Tibial nerve (tissue), 4 donors: ENCODE measurements around the gene STARD13. TPM values are rescaled to one million over a fixed set of nuclear protein-coding genes. Genes with fewer than 3 reads are reported as not detected.
A peak's percentile ranks its signal among the peaks of the same experiment; 100 is the strongest.

Source experiments
- DNase-seq, 2 donors: peaks; one replicate each; pipeline ENCODE4 v3.0.0-alpha.2; 2019; ENCODE audit warnings: low spot score in 2 of 2
- H3K27ac ChIP-seq, 4 donors: fragments of 200-600 bp; sonication (generic) in 3 of 4; one replicate each; pipeline ENCODE4 v1.5.1; 2017 to 2019; ENCODE audit warnings: mild to moderate bottlenecking in 1 of 4
- H3K27me3 ChIP-seq, 2 donors: fragments of 200-600 bp; sonication (generic) in 1 of 2; one replicate each; pipeline versions ENCODE4 v1.5.1 to v1.6.0; 2017 to 2019
- H3K36me3 ChIP-seq, 3 donors: fragments of 200-600 bp; sonication (generic); one replicate each; pipeline ENCODE4 v1.5.1; 2018 to 2019
- H3K4me1 ChIP-seq, 4 donors: fragments of 200-600 bp; sonication (generic) in 3 of 4; one replicate each; pipeline ENCODE4 v1.5.1; 2017 to 2019
- H3K4me3 ChIP-seq, 4 donors: fragments of 200-600 bp; sonication (generic) in 3 of 4; one replicate each; pipeline ENCODE4 v1.5.1; 2017 to 2019; ENCODE audit warnings: mild to moderate bottlenecking in 1 of 4, moderate library complexity in 1 of 4
- H3K9me3 ChIP-seq, 4 donors: fragments of 200-600 bp; sonication (generic) in 3 of 4; one replicate each; pipeline ENCODE4 v1.5.1; 2017 to 2019
- EP300 ChIP-seq, 2 donors: sonication (generic); formaldehyde crosslinking; IDR thresholded peaks; one replicate each; pipeline ENCODE4 v1.6.1; 2017; ENCODE audit warnings: antibody characterized with exemption in 2 of 2, mild to moderate bottlenecking in 1 of 2
- POLR2A ChIP-seq, 2 donors: fragments of 450-650 bp; IDR thresholded peaks; one replicate each; pipeline ENCODE4 v1.6.1; 2017; ENCODE audit warnings: antibody characterized with exemption in 2 of 2, mild to moderate bottlenecking in 2 of 2, moderate library complexity in 2 of 2
- WGBS, 2 donors: methylation state at CpG; one replicate each; pipeline ENCODE4 v1.1.5; 2018; 5-methylcytosine and 5-hydroxymethylcytosine counted together
- total RNA-seq, 4 donors: library from RNA; depleted of rRNA; stranded (reverse); fragments of >200 nt; gene quantifications; one replicate each; pipeline ENCODE4 v1.1.0, GENCODE V29; 2016
- TF ChIP-seq, protein P1 (sequence below), 5 experiments: fragments of 200-600 bp in 3 of 5; fragments of 450-650 bp in 2 of 5; sonication (generic) in 3 of 5; IDR thresholded peaks; one replicate each; pipeline ENCODE4 v1.5.1; 2016 to 2019; ENCODE audit warnings: antibody characterized with exemption in 5 of 5, mild to moderate bottlenecking in 3 of 5, moderate library complexity in 2 of 5

The STARD13 gene
- total RNA-seq, 4 donors from 2014 or later = 52.7 to 125 (median 80.0) TPM

DNA sequence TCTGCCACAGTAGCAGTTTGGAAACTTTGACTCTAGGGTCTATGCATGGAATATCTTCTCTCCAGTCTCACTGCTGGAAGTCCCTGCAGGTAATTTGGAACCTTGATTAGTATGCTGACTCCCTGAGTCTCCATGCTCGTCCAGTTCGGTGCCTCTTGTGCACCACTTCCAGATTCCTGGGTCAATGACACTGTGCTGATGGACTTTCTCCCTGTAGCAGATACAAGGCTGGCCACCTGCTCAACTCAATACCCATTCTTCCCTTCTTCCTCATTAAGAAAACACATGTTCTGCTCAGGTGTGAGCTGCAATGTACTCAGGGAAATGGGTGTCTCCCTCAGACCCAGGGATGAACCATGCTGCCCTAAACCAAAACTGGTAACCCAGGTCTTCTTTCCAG, 170.3 kb downstream of the STARD13 start:
- TF ChIP-seq, protein P1, sequence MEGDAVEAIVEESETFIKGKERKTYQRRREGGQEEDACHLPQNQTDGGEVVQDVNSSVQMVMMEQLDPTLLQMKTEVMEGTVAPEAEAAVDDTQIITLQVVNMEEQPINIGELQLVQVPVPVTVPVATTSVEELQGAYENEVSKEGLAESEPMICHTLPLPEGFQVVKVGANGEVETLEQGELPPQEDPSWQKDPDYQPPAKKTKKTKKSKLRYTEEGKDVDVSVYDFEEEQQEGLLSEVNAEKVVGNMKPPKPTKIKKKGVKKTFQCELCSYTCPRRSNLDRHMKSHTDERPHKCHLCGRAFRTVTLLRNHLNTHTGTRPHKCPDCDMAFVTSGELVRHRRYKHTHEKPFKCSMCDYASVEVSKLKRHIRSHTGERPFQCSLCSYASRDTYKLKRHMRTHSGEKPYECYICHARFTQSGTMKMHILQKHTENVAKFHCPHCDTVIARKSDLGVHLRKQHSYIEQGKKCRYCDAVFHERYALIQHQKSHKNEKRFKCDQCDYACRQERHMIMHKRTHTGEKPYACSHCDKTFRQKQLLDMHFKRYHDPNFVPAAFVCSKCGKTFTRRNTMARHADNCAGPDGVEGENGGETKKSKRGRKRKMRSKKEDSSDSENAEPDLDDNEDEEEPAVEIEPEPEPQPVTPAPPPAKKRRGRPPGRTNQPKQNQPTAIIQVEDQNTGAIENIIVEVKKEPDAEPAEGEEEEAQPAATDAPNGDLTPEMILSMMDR (IDR thresholded peaks at IDR 0.05) = no peak
- no peak for TF ChIP-seq POLR2A (IDR thresholded peaks at IDR 0.05)
- TF ChIP-seq EP300 (IDR thresholded peaks at IDR 0.05) = no peak
- H3K4me3 ChIP-seq = no peak overlapping the region
- WGBS, 2 donors = 86 to 91% methylated on average over 2 of the region's 2 CpGs
- peaks cover 0 to 65% (median 29%) of the 10 kb centered on the region in 4 donors for H3K4me1 ChIP-seq
- DNase-seq = no peak
- no peaks in the 10 kb centered on the region for H3K9me3 ChIP-seq
- H3K27me3 ChIP-seq = no peaks in the 10 kb centered on the region
- H3K27ac ChIP-seq = peak overlapping the region in 1 of 4 donors; percentile 10
- H3K36me3 ChIP-seq = peaks cover 0 to 72% (median 0%) of the 10 kb centered on the region in 3 donors

DNA sequence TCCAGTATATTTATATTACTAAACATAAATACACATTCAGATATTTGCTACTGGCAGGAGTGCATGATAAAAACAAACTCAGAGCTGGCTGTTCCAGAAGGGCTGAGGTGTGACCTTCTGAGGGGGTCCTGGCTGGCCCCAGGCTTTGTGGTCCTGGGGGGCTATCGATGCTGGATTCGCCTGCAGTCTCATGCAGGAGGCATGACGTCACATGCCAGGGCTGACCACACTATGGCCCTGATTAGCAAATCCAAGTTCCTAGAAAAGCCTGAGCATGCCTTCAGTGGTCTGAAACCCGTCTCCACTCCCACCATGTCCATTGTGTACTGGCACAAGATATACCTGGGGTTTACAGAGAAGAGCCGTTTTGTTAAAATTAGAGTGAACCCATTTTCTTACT, 171.4 kb downstream of the STARD13 start:
- 63 to 80% methylated on average over 5 of the region's 5 CpGs for WGBS, 2 donors
- TF ChIP-seq POLR2A (IDR thresholded peaks at IDR 0.05) (no peak), EP300 (IDR thresholded peaks at IDR 0.05) (no peak)
- TF ChIP-seq, protein P1 (IDR thresholded peaks at IDR 0.05) = no peak
- no peak overlapping the region for H3K27ac ChIP-seq

DNA sequence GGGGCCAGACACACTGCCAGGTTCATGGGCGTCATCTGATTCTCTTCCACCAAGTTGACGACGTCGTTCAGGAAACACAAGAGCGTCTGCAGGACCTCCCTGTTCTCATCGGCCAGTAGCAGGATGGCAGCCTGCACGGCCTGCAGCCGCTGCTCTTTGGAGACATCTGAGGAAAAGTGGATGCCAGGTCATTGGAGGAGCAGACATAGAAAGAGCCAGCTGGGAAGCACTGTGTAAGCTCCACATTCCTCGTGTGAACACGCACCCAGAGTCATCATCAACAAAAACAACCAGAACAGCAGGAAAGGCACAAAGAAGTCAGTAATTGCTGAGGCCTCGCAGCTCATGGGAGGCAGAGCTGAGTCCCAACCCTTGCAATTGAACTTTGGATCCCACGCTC, 172.8 kb downstream of the STARD13 start:
- Histone ChIP-seq H3K27ac (peak overlapping the region in 2 of 4 donors; percentile 79 to 81), H3K9me3 (no peaks in the 10 kb centered on the region), H3K4me1 (peaks cover 0 to 75% (median 40%) of the 10 kb centered on the region in 4 donors), H3K36me3 (peaks cover 0 to 72% (median 0%) of the 10 kb centered on the region in 3 donors), H3K27me3 (no peaks in the 10 kb centered on the region), H3K4me3 (no peak overlapping the region)
- TF ChIP-seq EP300 (IDR thresholded peaks at IDR 0.05) (no peak), POLR2A (IDR thresholded peaks at IDR 0.05) (no peak)
- TF ChIP-seq, protein P1 (IDR thresholded peaks at IDR 0.05) = no peak
- 45 to 46% methylated on average over 12 of the region's 12 CpGs for WGBS, 2 donors
- DNase-seq = no peak

More for the DNA sequence above, 171.4 kb downstream of the STARD13 start:
- Histone ChIP-seq H3K36me3 (peaks cover 0 to 72% (median 0%) of the 10 kb centered on the region in 3 donors), H3K4me1 (peaks cover 0 to 68% (median 39%) of the 10 kb centered on the region in 4 donors), H3K27me3 (no peaks in the 10 kb centered on the region), H3K4me3 (no peak overlapping the region), H3K9me3 (no peaks in the 10 kb centered on the region)
- DNase-seq = no peak

DNA sequence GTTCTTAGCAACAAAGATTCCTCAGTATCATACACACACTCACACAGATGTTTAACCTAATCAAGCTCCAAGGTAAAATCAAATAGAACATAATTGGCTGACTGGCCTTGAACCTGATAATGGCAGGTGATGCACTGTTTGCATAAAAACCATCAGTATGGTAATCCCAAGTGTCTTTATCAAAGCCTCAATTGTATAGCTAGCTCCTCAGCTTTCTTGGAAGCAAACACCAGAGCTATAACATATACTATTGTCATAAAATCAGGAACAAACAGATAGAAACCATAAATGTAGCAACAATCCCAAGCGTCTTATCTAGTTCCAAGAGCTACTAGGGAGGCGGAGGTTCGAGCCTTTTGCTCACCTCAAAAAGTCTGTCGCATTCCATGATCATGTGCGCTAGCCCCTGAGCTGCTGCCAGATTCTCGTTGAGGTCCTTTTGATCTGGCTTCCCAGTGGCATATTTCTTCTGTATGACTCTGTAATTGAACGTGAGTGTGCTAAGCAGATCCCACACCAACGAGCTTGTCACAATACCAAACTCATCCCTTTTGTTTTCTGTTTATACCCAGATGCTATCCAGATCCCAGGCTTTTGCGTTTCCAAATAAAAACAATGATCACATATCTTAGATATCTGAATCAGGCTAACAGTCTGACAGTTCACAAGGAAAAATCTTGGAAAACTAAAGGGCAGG, 174.0 kb downstream of the STARD13 start:
- H3K9me3 ChIP-seq = no peaks in the 10 kb centered on the region
- 33 to 34% methylated on average over 9 of the region's 9 CpGs for WGBS, 2 donors
- H3K27me3 ChIP-seq = no peaks in the 10 kb centered on the region
- no peak for DNase-seq
- H3K4me1 ChIP-seq = peaks cover 0 to 83% (median 40%) of the 10 kb centered on the region in 4 donors
- no peak overlapping the region for H3K4me3 ChIP-seq
- TF ChIP-seq POLR2A (IDR thresholded peaks at IDR 0.05) (no peak), EP300 (IDR thresholded peaks at IDR 0.05) (no peak)
- TF ChIP-seq, protein P1 (IDR thresholded peaks at IDR 0.05) = no peak
- peak overlapping the region; percentile 45 to 81 (median 64) for H3K27ac ChIP-seq
- peaks cover 0 to 72% (median 0%) of the 10 kb centered on the region in 3 donors for H3K36me3 ChIP-seq

DNA sequence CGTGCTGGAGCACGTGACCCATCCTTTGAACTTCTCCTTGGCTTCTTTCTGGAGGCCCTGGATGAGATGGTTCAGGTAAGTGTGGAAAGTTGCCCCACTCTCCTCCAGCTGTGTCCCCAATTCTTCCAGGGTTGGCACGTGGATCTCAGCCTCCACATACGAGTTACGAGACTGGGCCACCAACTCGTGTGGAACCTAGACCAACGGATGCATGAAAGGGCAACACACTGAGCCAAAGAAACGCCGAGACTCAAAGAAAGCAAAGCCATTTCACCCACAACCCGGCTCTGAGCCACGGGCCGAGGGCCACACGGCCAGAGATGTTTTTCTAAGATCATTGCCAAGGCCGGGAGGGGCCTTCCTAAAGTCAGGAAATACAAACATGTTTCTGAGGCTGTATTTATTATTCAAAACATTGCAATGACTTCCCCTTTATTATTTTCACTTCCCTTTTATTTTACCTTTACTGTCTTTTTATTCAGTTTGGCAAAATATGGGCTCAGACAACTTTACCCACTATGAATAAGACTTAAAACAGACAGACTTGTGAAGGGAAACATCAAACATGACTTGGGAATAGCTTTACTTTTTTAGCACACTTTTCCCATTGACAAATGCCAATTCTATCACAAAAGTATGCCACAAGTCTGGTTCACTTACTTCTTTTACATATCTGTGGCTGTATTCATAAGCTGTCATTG, 174.7 kb downstream of the STARD13 start:
- no peak overlapping the region for H3K4me3 ChIP-seq
- H3K4me1 ChIP-seq = peaks cover 0 to 80% (median 40%) of the 10 kb centered on the region in 4 donors
- WGBS, 2 donors = 3 to 16% methylated on average over 14 of the region's 14 CpGs

More for the DNA sequence above, 174.7 kb downstream of the STARD13 start:
- TF ChIP-seq EP300 (IDR thresholded peaks at IDR 0.05) (peak in 1 of 2 donors; percentile 62), POLR2A (IDR thresholded peaks at IDR 0.05) (no peak)
- TF ChIP-seq, protein P1 (IDR thresholded peaks at IDR 0.05) = no peak
- peak; percentile 40 to 44 for DNase-seq
- H3K36me3 ChIP-seq = peaks cover 0 to 72% (median 5%) of the 10 kb centered on the region in 3 donors
- H3K27me3 ChIP-seq = no peaks in the 10 kb centered on the region
- H3K27ac ChIP-seq = peak overlapping the region; percentile 45 to 81 (median 64)
- H3K9me3 ChIP-seq = no peaks in the 10 kb centered on the region
